Heart left ventricle (tissue), 16 donors: ENCODE data around the gene TATDN2. TPM values are rescaled to one million over a fixed set of nuclear protein-coding genes. Genes with fewer than 3 reads are reported as not detected.

ENCODE experiments used
- ATAC-seq, 4 donors: fragments of 200-7000 bp; cut with Tn5 transposase; one replicate each; pipeline ENCODE4 v1.9.1; 2020 to 2022; ENCODE audit warnings: moderate library complexity in 4 of 4, mild to moderate bottlenecking in 3 of 4, moderate number of reproducible peaks in 1 of 4
- DNase-seq, 5 donors: peaks; one replicate each; pipeline ENCODE4 v3.0.0-alpha.2; 2020
- H3K27ac ChIP-seq, 12 donors: fragments of 200-600 bp; sonication (generic) in 4 of 12; one replicate each; pipeline versions ENCODE4 v1.5.0 to v1.8.0; 2016 to 2022; ENCODE audit warnings: mild to moderate bottlenecking in 2 of 12
- H3K27me3 ChIP-seq, 9 donors: fragments of 200-600 bp; sonication (generic) in 2 of 9; one replicate each; pipeline versions ENCODE4 v1.5.1 to v1.8.0; 2016 to 2022; ENCODE audit warnings: mild to moderate bottlenecking in 3 of 9
- H3K36me3 ChIP-seq, 9 donors: fragments of 200-600 bp; sonication (generic) in 2 of 9; one replicate each; pipeline versions ENCODE4 v1.5.0 to v1.8.0; 2018 to 2022; ENCODE audit warnings: mild to moderate bottlenecking in 2 of 9
- H3K4me1 ChIP-seq, 12 donors: fragments of 200-600 bp; sonication (generic) in 4 of 12; one replicate each; pipeline versions ENCODE4 v1.5.0 to v1.8.0; 2016 to 2022; ENCODE audit warnings: mild to moderate bottlenecking in 3 of 12
- H3K4me3 ChIP-seq, 12 donors: fragments of 200-600 bp; sonication (generic) in 4 of 12; one replicate each; pipeline versions ENCODE4 v1.5.0 to v1.8.0; 2017 to 2022; ENCODE audit warnings: mild to moderate bottlenecking in 9 of 12, moderate library complexity in 4 of 12
- H3K9me3 ChIP-seq, 12 donors: fragments of 200-600 bp; sonication (generic) in 4 of 12; one replicate each; pipeline versions ENCODE4 v1.5.0 to v1.8.0; 2016 to 2022; ENCODE audit warnings: mild to moderate bottlenecking in 1 of 12
- CTCF ChIP-seq, 12 donors: fragments of 200-600 bp; sonication (generic) in 4 of 12; IDR thresholded peaks; one replicate each; pipeline versions ENCODE4 v1.5.0 to v1.8.0; 2018 to 2022; ENCODE audit warnings: antibody characterized with exemption in 12 of 12, mild to moderate bottlenecking in 5 of 12
- POLR2A ChIP-seq, 2 donors: fragments of 450-650 bp; IDR thresholded peaks; one replicate each; pipeline ENCODE4 v1.6.1; 2017; ENCODE audit warnings: antibody characterized with exemption in 2 of 2, mild to moderate bottlenecking in 2 of 2, moderate library complexity in 2 of 2
- WGBS, 4 donors: extraction: QIAGEN DNeasy Blood & Tissue Kit in 2 of 4; methylation state at CpG; one replicate each; pipeline versions ENCODE4 v1.1.5 to v1.1.7; 2013 to 2018; 5-methylcytosine and 5-hydroxymethylcytosine counted together
- intact Hi-C, 10 donors: fragments of 100-400 bp; cut with DNase I; formaldehyde crosslinking; loops; one replicate each; pipeline versions ENCODE4 v1.11.1 to v1.14.2; 2022
- polyA plus RNA-seq, 2 donors: library from polyadenylated mRNA; stranded (reverse); fragments of 200-250 nt; gene quantifications; one replicate each; pipeline ENCODE4 v1.2.3, GENCODE V29; 2013
- total RNA-seq, 9 donors: library from RNA; depleted of rRNA in 2 of 9; stranded (reverse); fragments of >200 nt in 2 of 9; fragmentation: NEBNext Ultra II Directional in 3 of 9; extraction: Animal tissue kit (Norgen Biotek cat#: 25700) in 3 of 9; gene quantifications; one replicate each; pipeline versions ENCODE4 v1.1.0 to v1.2.4, GENCODE V29; 2016 to 2023
- donor health status: ischemic (EF 13 %, LVEDD 7.1; RV severe dilation, severe dysfunction).
- donor health status: healthy with polysubstance abuse.
- donor health status: DM: no; HTN: yes; CAD: no.
- donor health status: DM: no; HTN: no; CAD: no.
- donor health status: ischemic (EF 25% LVEDD 6.9; RV normal size, moderate dysfunction).
- donor health status: ischemic (EF 25% LVEDD 5.7; RV mildly dilated, moderate dysfunction).
- donor health status: healthy.
- donor health status: DM: yes; HTN: yes; CAD: no.
- donor health status: ischemic (EF 35%, LVEDD 5.7; RV mildly dilated, moderate dysfunction).
- donor health status: nonischemic (EF 11% LVEDD 7.7; RV severe dilation, severe dysfunction).
- donor health status: DM: yes; HTN: yes; CAD: no.
- donor health status: PGD.
- donor health status: ischemic (EF 29% LVEDD 5.4; RV normal size, mild dysfunction).
- donor health status: nonischemic (EF 23%, LVEDD 6.1; RV moderate dilation, normal function).

The TATDN2 gene
- total and polyA plus RNA-seq, 11 donors = 8.6 to 31.6 (median 16.8) TPM

- WGBS, 4 donors = 89 to 94% (median 92%) methylated on average over 2 of the region's 2 CpGs
- Histone ChIP-seq H3K27me3 (no peaks in the 10 kb centered on the region), H3K4me1 (peaks cover 0 to 21% (median 0%) of the 10 kb centered on the region in 12 donors), H3K4me3 (no peak overlapping the region), H3K9me3 (no peaks in the 10 kb centered on the region), H3K36me3 (peaks cover 0 to 100% (median 97%) of the 10 kb centered on the region in 9 donors), H3K27ac (no peak overlapping the region)
- ATAC-seq = no peak
- no peak for DNase-seq
- no peak for TF ChIP-seq POLR2A (IDR thresholded peaks at IDR 0.05)
- TF ChIP-seq CTCF (IDR thresholded peaks at IDR 0.05) = no peak
- intact Hi-C loops = no loop called here
Measured at GRCh38 chr3:10310578-10310977, 62.3 kb downstream of the TATDN2 start.

DNA sequence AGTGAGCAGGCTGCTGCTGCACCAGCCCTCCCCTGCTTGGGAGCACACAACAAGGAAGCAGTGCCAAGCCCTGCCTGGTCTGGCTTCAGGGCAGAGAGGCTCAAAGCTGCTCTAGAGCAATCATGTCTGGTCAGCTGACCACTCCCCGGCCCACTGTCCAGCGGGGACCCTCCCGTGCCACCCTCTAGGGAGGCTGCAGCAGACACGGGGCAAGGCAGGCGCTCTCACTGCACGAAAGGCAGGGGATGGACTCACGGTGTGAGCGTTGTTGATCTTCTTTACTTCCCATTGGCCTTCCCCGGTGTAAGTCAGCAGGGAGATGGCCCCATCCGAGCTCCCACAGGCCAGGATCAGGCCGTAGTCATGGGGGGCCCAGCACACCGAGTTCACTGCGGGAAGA is 63.5 kb downstream of the TATDN2 start:
- TF ChIP-seq CTCF (IDR thresholded peaks at IDR 0.05) (no peak), POLR2A (IDR thresholded peaks at IDR 0.05) (no peak)
- no peak overlapping the region for H3K27ac ChIP-seq
- 86 to 91% (median 90%) methylated on average over 12 to 13 of the region's 13 CpGs for WGBS, 4 donors
- intact Hi-C loops = no loop called here
- H3K27me3 ChIP-seq = no peaks in the 10 kb centered on the region
- no peaks in the 10 kb centered on the region for H3K9me3 ChIP-seq
- ATAC-seq (peak in 1 of 4 donors; percentile 19), DNase-seq (no peak)
- H3K36me3 ChIP-seq = peaks cover 0 to 100% (median 97%) of the 10 kb centered on the region in 9 donors
- no peak overlapping the region for H3K4me3 ChIP-seq
- H3K4me1 ChIP-seq = peaks cover 0 to 21% (median 0%) of the 10 kb centered on the region in 12 donors

- peaks cover 0 to 21% (median 0%) of the 10 kb centered on the region in 12 donors for H3K4me1 ChIP-seq
- 31 to 56% (median 44%) methylated on average over 9 to 10 of the region's 10 CpGs for WGBS, 4 donors
- H3K27ac ChIP-seq = peak overlapping the region in 1 of 12 donors; percentile 6
- no peak overlapping the region for H3K4me3 ChIP-seq
- H3K36me3 ChIP-seq = peaks cover 0 to 100% (median 97%) of the 10 kb centered on the region in 9 donors
- H3K27me3 ChIP-seq = no peaks in the 10 kb centered on the region
- no peak for TF ChIP-seq POLR2A (IDR thresholded peaks at IDR 0.05)
- TF ChIP-seq CTCF (IDR thresholded peaks at IDR 0.05) = no peak
- no peaks in the 10 kb centered on the region for H3K9me3 ChIP-seq
- ATAC-seq (peak in 3 of 4 donors; percentile 10 to 26 (median 23)), DNase-seq (no peak)
- intact Hi-C loops = no loop called here
Measured at GRCh38 chr3:10312391-10312790, 64.1 kb downstream of the TATDN2 start.

GRCh38 chr3:10312861-10313260 is 64.6 kb downstream of the TATDN2 start:
- peak overlapping the region in 1 of 12 donors; percentile 6 for H3K27ac ChIP-seq

More at GRCh38 chr3:10312861-10313260, 64.6 kb downstream of the TATDN2 start:
- TF ChIP-seq CTCF (IDR thresholded peaks at IDR 0.05) = no peak
- TF ChIP-seq POLR2A (IDR thresholded peaks at IDR 0.05) = no peak
- intact Hi-C loops = no loop called here
- H3K9me3 ChIP-seq = no peaks in the 10 kb centered on the region
- H3K4me3 ChIP-seq = no peak overlapping the region
- no peak for DNase-seq
- peaks cover 0 to 21% (median under 1%) of the 10 kb centered on the region in 12 donors for H3K4me1 ChIP-seq
- 59 to 72% (median 65%) methylated on average over 3 of the region's 3 CpGs for WGBS, 4 donors
- H3K27me3 ChIP-seq = no peaks in the 10 kb centered on the region
- H3K36me3 ChIP-seq = peaks cover 0 to 100% (median 97%) of the 10 kb centered on the region in 9 donors
- peak in 2 of 4 donors; percentile 10 to 16 for ATAC-seq
